OCI-LY1 (cell line): ENCODE measurements around the gene ABLIM1.

Source experiments
- H2AFZ ChIP-seq: fragments of 200-600 bp; sonication (generic), shearing (Covaris generic); 2 replicates; pipeline ENCODE4 v1.6.0; 2014; ENCODE audit warnings: antibody characterized with exemption, mild to moderate bottlenecking, low read length
- H3F3A ChIP-seq: fragments of 200-600 bp; sonication (generic), shearing (Covaris generic); 2 replicates; pipeline ENCODE4 v1.6.0; 2014; ENCODE audit warnings: mild to moderate bottlenecking, antibody characterized with exemption, low read length, moderate library complexity; ENCODE audit not compliant: insufficient read depth
- H3K27ac ChIP-seq: fragments of 200-600 bp; sonication (generic); 2 replicates; pipeline ENCODE4 v1.5.1; 2014; ENCODE audit warnings: low read length, mixed run types, mild to moderate bottlenecking, low read depth; ENCODE audit not compliant: poor library complexity, severe bottlenecking
- H3K27me3 ChIP-seq: fragments of 200-600 bp; sonication (generic); 2 replicates; pipeline ENCODE4 v1.6.0; 2014; ENCODE audit warnings: antibody characterized with exemption, mild to moderate bottlenecking, low read length, moderate library complexity; ENCODE audit not compliant: insufficient read depth
- H3K36me3 ChIP-seq: fragments of 200-600 bp; sonication (generic); 2 replicates; pipeline ENCODE4 v1.6.1; 2014; ENCODE audit warnings: mild to moderate bottlenecking, antibody characterized with exemption, low read length, moderate library complexity, mixed read lengths; ENCODE audit not compliant: insufficient read depth
- H3K4me1 ChIP-seq: fragments of 200-600 bp; sonication (generic); 2 replicates; pipeline ENCODE4 v1.5.1; 2014; ENCODE audit warnings: mild to moderate bottlenecking, low read length, moderate library complexity; ENCODE audit not compliant: insufficient read depth, severe bottlenecking
- H3K4me2 ChIP-seq: fragments of 200-600 bp; sonication (generic), shearing (Covaris generic); 2 replicates; pipeline ENCODE4 v1.6.1; 2014; ENCODE audit warnings: low read length
- H3K4me3 ChIP-seq: fragments of 200-600 bp; sonication (generic); 2 replicates; pipeline ENCODE4 v1.5.1; 2014; ENCODE audit warnings: low read length, low read depth, mild to moderate bottlenecking, mixed read lengths; ENCODE audit not compliant: poor library complexity, severe bottlenecking
- H3K79me2 ChIP-seq: fragments of 200-600 bp; shearing (Covaris generic); 2 replicates; pipeline ENCODE4 v1.6.1; 2016; ENCODE audit warnings: mixed run types, low read length, mixed read lengths; ENCODE audit not compliant: insufficient read depth
- H3K9ac ChIP-seq: fragments of 200-600 bp; sonication (generic), shearing (Covaris generic); 2 replicates; pipeline ENCODE4 v1.6.1; 2014; ENCODE audit warnings: mild to moderate bottlenecking, low read length, mixed read lengths
- H3K9me2 ChIP-seq: fragments of 200-600 bp; sonication (generic), shearing (Covaris generic); 2 replicates; pipeline ENCODE4 v1.6.1; 2014; ENCODE audit warnings: low read depth, mild to moderate bottlenecking, low read length, mixed read lengths
- H3K9me3 ChIP-seq: fragments of 200-600 bp; shearing (Covaris generic); 2 replicates; pipeline ENCODE4 v1.6.1; 2014; ENCODE audit warnings: low read length, mixed read lengths
- H4K20me1 ChIP-seq: fragments of 200-600 bp; sonication (generic), shearing (Covaris generic); 2 replicates; pipeline ENCODE4 v1.6.0; 2016; ENCODE audit warnings: mild to moderate bottlenecking, low read length; ENCODE audit not compliant: insufficient read depth
- EZH2 ChIP-seq: fragments of 200-600 bp; sonication (generic), shearing (Covaris generic); IDR thresholded peaks from 2 replicates; pipeline ENCODE4 v1.8.0; 2017; ENCODE audit warnings: borderline replicate concordance, mixed run types, mild to moderate bottlenecking, antibody characterized with exemption, low read length, moderate library complexity, mixed read lengths
- TF ChIP-seq, protein P1 (sequence below): fragments of 200-600 bp; sonication (generic), shearing (Covaris generic); IDR thresholded peaks from 2 replicates; pipeline ENCODE4 v1.5.1; 2017; ENCODE audit warnings: mild to moderate bottlenecking, antibody characterized with exemption, low read length, moderate library complexity, mixed read lengths

ABLIM1 gene

DNA sequence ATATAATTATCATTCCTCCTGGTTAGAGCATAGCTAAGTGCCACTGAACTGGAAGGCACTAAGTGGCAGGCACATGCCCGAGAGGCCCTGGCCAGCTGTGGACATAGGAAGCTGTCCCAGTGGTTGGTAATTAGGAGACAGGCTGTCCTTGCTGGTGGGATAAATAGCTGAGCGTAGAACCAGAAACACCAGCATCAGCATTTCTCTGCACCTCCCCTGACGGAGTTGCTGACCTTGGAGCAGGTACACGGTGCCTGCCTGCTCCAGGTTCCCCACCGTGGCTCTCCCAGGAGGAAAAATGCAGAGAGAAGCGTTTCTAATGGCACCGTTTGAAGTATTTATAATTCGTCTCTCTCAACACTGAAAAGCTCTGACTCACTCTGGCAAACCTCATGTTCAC lies 5.6 kb upstream of the ABLIM1 start:
- H3K4me2 ChIP-seq, result no peak overlapping the region
- TF ChIP-seq EZH2, result no peak
- TF ChIP-seq, protein P1, sequence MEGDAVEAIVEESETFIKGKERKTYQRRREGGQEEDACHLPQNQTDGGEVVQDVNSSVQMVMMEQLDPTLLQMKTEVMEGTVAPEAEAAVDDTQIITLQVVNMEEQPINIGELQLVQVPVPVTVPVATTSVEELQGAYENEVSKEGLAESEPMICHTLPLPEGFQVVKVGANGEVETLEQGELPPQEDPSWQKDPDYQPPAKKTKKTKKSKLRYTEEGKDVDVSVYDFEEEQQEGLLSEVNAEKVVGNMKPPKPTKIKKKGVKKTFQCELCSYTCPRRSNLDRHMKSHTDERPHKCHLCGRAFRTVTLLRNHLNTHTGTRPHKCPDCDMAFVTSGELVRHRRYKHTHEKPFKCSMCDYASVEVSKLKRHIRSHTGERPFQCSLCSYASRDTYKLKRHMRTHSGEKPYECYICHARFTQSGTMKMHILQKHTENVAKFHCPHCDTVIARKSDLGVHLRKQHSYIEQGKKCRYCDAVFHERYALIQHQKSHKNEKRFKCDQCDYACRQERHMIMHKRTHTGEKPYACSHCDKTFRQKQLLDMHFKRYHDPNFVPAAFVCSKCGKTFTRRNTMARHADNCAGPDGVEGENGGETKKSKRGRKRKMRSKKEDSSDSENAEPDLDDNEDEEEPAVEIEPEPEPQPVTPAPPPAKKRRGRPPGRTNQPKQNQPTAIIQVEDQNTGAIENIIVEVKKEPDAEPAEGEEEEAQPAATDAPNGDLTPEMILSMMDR, result no peak

DNA sequence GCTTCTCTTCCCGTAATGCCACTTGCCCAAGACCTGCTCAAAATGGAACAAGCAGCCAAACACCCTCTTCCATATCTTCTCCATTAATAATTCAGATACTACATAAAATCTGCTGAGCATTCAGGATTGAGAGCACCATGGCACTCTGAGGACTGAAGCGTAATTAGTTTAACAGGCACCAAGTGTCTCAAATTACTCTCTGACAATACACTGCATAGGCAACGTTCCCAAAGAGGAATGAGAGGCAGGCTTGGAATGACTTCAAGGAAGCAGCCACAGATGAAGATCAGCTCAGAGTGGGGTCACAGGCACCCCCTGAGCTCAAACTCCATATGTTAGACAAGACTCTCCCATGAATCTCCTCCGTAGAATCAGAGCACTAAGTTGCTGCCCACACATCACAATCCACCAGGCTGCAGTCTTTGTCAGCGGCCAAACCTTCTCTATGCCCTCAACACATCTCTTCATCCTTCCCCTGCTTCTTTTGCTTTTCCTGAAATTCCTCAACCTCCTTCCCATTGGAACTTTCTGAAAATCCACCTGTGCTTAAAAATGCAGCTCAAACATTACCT lies 4.7 kb upstream of the ABLIM1 start:
- Histone ChIP-seq H3K79me2 (no peaks in the 10 kb centered on the region), H2AFZ (no peak overlapping the region), H3F3A (no peaks in the 10 kb centered on the region), H3K9me2 (no peaks in the 10 kb centered on the region), H4K20me1 (no peaks in the 10 kb centered on the region), H3K27ac (no peak overlapping the region), H3K4me1 (no peaks in the 10 kb centered on the region), H3K9me3 (no peaks in the 10 kb centered on the region), H3K36me3 (no peaks in the 10 kb centered on the region), H3K4me2 (no peak overlapping the region), H3K9ac (no peak overlapping the region), H3K4me3 (no peak overlapping the region), H3K27me3 (no peaks in the 10 kb centered on the region)
- TF ChIP-seq, protein P1, result no peak
- TF ChIP-seq EZH2, result no peak

More for the DNA sequence above, 5.6 kb upstream of the ABLIM1 start:
- Histone ChIP-seq H3K9ac (no peak overlapping the region), H3K27ac (no peak overlapping the region), H2AFZ (no peak overlapping the region), H3K79me2 (no peaks in the 10 kb centered on the region), H3K9me3 (no peaks in the 10 kb centered on the region), H3K9me2 (no peaks in the 10 kb centered on the region), H3K27me3 (no peaks in the 10 kb centered on the region), H3K4me1 (no peaks in the 10 kb centered on the region), H3K36me3 (no peaks in the 10 kb centered on the region), H4K20me1 (no peaks in the 10 kb centered on the region), H3F3A (no peaks in the 10 kb centered on the region), H3K4me3 (no peak overlapping the region)

DNA sequence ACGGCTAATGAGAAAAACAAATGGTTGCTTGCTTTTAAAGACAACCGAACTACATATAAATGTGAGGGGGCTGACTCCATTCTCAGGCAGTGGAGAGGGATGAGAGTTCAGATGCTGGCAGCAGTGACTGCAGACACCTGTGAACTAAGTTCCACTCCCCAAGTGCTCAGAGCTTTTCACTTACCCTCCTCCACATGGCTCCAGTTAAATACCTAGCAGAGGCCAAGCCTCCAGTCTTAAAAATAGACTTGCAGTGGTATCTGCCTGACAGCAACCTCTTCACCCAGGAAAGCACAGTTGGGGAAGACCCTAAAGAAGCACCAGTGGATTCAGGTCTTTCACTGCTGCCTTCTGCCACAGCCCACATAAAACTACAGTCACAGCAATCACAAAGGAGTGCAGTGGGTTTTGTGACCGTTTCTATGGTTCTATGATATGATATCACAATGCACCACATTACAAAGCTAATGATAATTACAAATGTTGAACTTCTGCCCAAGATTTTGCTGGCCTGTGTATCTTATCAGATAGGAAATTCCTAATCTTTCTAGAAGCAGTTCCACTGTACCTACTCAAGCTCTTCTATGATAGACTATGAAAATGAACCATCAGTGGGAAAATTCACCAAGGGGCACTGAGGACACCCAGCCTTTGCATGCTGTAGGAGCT lies 3.3 kb upstream of the ABLIM1 start:
- TF ChIP-seq, protein P1, result no peak
- no peak for TF ChIP-seq EZH2
- H4K20me1 ChIP-seq, result no peaks in the 10 kb centered on the region
- no peaks in the 10 kb centered on the region for H3K9me2 ChIP-seq
- H3F3A ChIP-seq, result no peaks in the 10 kb centered on the region
- no peak overlapping the region for H2AFZ ChIP-seq
- no peak overlapping the region for H3K27ac ChIP-seq
- no peak overlapping the region for H3K9ac ChIP-seq
- H3K4me1 ChIP-seq, result no peaks in the 10 kb centered on the region
- H3K79me2 ChIP-seq, result no peaks in the 10 kb centered on the region
- H3K36me3 ChIP-seq, result no peaks in the 10 kb centered on the region
- no peaks in the 10 kb centered on the region for H3K27me3 ChIP-seq
- H3K4me2 ChIP-seq, result no peak overlapping the region
- no peak overlapping the region for H3K4me3 ChIP-seq
- no peaks in the 10 kb centered on the region for H3K9me3 ChIP-seq
